Lower leg skin (tissue), 4 donors: ENCODE results near the gene PDE6H. TPM values are rescaled to one million over a fixed set of nuclear protein-coding genes. Genes with fewer than 3 reads are reported as not detected.

Source experiments
- DNase-seq, 2 donors: peaks; one replicate each; pipeline ENCODE4 v3.0.0-alpha.2; 2019; ENCODE audit warnings: low spot score in 2 of 2
- H3K4me3 ChIP-seq: fragments of 200-600 bp; sonication (generic); 2 replicates; pipeline ENCODE4 v1.5.1; 2017; ENCODE audit warnings: mild to moderate bottlenecking, low read depth; ENCODE audit not compliant: poor library complexity, severe bottlenecking
- CTCF ChIP-seq, 3 donors: fragments of 450-650 bp; IDR thresholded peaks; one replicate each; pipeline ENCODE4 v1.5.1; 2016; ENCODE audit warnings: antibody characterized with exemption in 3 of 3, mild to moderate bottlenecking in 3 of 3, moderate library complexity in 2 of 3
- POLR2A ChIP-seq, 2 donors: fragments of 450-650 bp; IDR thresholded peaks; one replicate each; pipeline ENCODE4 v1.6.1; 2016 to 2017; ENCODE audit warnings: antibody characterized with exemption in 2 of 2, mild to moderate bottlenecking in 1 of 2, moderate library complexity in 1 of 2
- WGBS, 2 donors: methylation state at CpG; one replicate each; pipeline ENCODE4 v1.1.5; 2018; 5-methylcytosine and 5-hydroxymethylcytosine counted together
- intact Hi-C: fragments of 100-400 bp; cut with DNase I; formaldehyde crosslinking; loops from one replicate; pipeline ENCODE4 v1.15.0; 2023; ENCODE audit warnings: low total_unique reads
- total RNA-seq, 4 donors: library from RNA; depleted of rRNA; stranded (reverse); fragments of >200 nt; gene quantifications; one replicate each; pipeline ENCODE4 v1.1.0, GENCODE V29; 2016

The PDE6H gene
- not detected for total RNA-seq

GRCh38 chr12:14972816-14973215 is at the start of gene PDE6H:
Gene PDE6H, plus strand, starts transcription at chr12:14973042. Its CDS starts 4,971 bp downstream, at chr12:14978013.
- DNase-seq = no peak
- no peak for TF ChIP-seq CTCF (IDR thresholded peaks at IDR 0.05)
- no peak for TF ChIP-seq POLR2A (IDR thresholded peaks at IDR 0.05)
- H3K4me3 ChIP-seq = no peak within 1 kb of the TSS
- WGBS, 2 donors = 90 to 98% methylated on average over 2 of the region's 2 CpGs
- intact Hi-C loops = no loop called here

DNA sequence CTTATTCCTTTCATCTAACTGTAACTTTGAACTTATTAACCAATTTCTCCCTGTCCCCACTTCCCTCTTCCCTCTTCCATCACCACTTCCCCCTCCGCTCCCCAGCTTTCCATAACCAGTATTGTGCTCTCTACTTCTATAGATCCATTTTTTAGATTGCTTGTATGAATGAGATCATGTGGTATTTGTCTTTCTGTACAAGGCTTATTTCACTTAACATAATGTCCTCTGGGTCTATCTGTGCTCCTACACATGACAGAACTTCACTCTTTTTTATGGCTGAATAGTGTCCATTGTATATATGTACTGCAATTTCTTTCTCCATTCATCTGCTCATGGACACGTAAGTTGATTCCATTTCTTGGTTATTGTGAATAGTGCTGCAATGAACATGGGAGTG is 48.9 kb upstream of the PDE6H start:
- no peak overlapping the region for H3K4me3 ChIP-seq
- DNase-seq = no peak
- TF ChIP-seq POLR2A (IDR thresholded peaks at IDR 0.05) (no peak), CTCF (IDR thresholded peaks at IDR 0.05) (no peak)
- 90 to 95% methylated on average over 2 of the region's 2 CpGs for WGBS, 2 donors
- intact Hi-C loops = no loop called here

DNA sequence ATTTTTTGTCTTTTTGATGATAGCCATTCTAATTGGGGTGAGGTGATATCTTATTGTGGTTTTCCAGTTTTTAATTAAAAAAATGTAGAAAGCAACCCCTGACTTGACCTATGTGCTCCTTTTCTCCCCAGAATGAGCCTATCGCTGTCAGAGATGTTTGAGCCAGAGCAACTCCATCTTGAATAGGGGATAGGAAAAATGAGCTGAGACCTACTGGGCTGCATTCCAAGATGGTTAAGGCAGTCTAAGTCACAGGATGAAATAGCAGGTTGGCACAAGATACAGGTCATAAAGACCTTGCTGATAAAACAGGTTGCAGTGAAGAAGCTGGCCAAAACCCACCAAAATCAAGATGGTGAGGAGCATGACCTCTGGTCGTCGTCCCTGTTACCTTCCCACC is 48.3 kb upstream of the PDE6H start:
- intact Hi-C loops = no loop called here
- DNase-seq = no peak
- no peak overlapping the region for H3K4me3 ChIP-seq
- WGBS, 2 donors = 92 to 96% methylated on average over 3 of the region's 3 CpGs
- TF ChIP-seq POLR2A (IDR thresholded peaks at IDR 0.05) (no peak), CTCF (IDR thresholded peaks at IDR 0.05) (no peak)

- 87 to 88% methylated on average over 3 of the region's 3 CpGs for WGBS, 2 donors
- intact Hi-C loops = no loop called here
- no peak for DNase-seq
- H3K4me3 ChIP-seq = no peak overlapping the region
- TF ChIP-seq POLR2A (IDR thresholded peaks at IDR 0.05) (no peak), CTCF (IDR thresholded peaks at IDR 0.05) (no peak)
These were observed 45.6 kb upstream of the PDE6H start for GRCh38 chr12:14927267-14927666.

DNA sequence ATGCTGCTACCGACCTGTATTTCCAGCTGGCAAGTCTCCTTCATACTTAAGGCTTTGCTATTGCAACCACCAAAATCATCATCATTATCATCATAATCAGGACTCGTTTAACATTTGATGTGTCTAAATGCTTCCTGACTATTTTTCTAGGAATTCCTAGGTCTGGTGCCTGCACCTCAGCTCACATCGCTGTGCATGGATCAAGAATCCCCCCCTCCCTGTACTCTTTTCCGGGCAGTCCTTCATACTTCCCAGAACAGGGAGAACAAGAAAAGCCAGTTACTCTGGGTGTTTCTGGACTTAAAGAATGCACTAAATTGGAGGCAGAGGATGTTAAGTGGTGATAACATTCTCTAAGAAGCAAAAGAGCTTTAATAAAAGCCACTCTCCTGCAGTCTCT is 43.9 kb upstream of the PDE6H start:
- H3K4me3 ChIP-seq = no peak overlapping the region
- no peak for DNase-seq
- TF ChIP-seq POLR2A (IDR thresholded peaks at IDR 0.05) (no peak), CTCF (IDR thresholded peaks at IDR 0.05) (no peak)
- intact Hi-C loops = no loop called here
- 28% methylated on average over 4 of the region's 4 CpGs for WGBS, 2 donors

- TF ChIP-seq CTCF (IDR thresholded peaks at IDR 0.05) (no peak), POLR2A (IDR thresholded peaks at IDR 0.05) (no peak)
- H3K4me3 ChIP-seq = no peak overlapping the region
- DNase-seq = no peak
- intact Hi-C loops = no loop called here
These were observed 42.5 kb upstream of the PDE6H start for GRCh38 chr12:14930299-14930698.
